SIG-M5 treated with dmso at 0.1 percent for 504 hours (cell line): Measurements from ENCODE around the gene GFRA1.
"Not testable (repeated sequence)": the region's sequence is repeated elsewhere in the genome, so short reads cannot be mapped to it uniquely, and the experiment has no call there.

Source experiments
- DNase-seq: peaks from one replicate; lab custom pipeline; 2025; ENCODE audit not compliant: unreplicated experiment; lab: John Stamatoyannopoulos, UW

Gene GFRA1

DNA sequence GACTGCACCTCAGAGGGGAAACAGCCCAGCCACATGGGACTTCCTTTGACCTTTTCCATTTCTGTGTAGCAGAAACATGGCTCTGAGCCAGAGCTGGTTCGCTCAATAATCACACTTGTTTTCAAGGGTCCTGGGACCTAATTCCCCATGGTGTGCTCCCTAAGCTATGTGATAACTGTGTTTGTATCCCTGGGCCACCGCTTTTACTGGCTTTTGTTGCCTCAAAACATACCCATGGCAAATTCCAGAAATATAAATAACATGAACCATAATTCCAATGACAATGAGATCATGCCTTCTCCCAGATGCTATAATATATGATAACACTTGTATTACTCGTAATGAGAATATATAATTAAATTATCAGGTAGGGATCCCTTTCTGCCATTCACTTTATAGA is 196.4 kb downstream of the GFRA1 start:
- DNase-seq = no peak

DNA sequence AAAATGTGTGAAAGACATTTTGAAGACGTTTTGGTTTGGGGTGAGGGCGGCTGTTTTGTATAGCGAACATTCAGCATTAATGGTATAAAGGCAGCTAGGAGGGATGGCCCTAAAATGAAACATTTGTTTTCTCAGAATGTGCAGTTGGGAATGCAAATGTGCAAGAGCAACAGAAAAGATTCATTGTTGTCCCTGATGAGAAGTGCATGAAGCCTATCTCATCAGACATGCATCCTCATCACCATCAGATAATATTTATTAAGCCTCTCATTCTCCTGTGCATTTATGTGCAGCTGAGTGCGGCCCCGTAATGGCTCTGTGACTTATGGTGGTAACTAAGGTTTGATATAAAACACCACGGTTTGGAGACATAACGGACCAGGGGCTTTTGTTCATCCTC is 199.5 kb downstream of the GFRA1 start:
- DNase-seq = no peak

DNA sequence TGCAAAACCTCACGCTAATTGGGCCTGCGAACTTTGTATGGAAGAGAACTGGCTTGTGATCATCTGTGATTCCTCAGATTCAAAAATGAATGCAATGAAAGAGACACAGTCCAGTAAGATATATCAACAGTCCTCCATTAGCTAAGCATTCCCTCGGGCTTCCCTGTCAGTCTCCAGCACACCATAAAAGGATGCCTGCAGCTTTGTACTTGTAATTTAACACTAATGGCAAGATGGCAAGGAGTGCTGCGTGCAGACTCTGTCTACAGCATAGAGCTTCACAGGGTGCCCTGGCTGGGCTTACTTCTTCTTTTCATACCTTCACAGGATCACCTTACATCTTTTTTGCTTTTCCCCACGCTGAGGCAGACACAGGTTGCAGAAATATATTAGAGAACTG is 200.0 kb downstream of the GFRA1 start:
- no peak for DNase-seq

DNA sequence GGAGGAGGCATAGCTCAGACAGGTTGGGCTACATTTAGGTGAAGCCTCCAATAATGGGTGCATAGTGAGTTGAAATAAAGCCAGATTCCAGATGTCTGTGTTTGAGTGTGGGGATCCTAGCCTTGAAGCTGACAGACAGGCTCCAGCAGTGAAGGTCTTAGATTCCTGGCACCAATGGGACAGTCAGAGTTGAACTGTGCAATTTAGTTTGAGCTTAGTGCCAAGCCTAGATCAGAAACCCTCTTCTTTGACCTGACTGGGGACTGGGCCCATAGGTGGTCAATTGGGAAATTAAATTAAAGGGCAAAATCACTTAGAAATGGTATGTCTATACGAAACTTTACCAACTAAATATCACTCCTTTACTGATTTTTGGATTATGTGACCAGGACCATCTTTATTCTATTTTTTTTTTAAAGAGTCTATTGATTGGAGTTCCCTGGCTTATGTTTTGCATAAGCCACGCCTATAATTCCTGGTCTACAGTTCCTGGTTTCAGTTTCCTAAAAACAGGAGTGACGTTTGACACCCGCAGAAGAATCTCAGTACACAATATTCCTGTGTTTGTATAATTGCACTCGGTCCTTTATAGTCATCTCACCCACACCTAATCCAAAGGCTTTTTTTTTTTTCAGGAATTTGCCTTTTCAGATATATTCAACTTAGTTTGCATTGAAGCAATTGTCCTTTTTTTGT is 201.4 kb downstream of the GFRA1 start:
- no peak for DNase-seq

DNA sequence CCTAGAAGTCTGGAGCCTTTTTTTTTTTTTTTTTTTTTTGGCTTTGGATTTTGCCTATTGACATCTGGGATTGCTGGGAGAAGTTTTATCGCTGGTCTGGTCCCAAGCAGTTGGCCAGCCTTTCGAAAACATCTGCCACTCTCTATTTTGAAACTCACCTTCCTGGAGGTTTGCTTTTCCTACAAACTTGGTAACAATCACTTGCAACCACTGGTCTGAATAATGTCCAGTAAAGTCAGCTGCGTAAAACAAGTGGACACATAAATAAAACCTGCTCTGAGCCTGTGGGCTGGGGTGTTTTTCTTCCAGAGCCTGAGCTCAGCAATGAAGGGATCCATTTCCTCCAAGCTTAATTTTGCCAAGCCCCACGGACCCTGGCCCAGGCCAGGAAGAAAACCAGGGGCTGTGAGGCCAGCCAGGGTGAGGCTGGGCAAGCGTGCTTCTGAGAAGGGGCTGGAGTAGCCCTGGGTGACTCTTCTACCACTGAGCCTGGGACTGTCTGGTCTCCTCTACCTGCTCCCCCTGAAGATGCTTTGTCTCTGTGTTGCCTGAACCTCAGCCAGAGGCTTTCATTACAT is 202.2 kb downstream of the GFRA1 start:
- no peak for DNase-seq

DNA sequence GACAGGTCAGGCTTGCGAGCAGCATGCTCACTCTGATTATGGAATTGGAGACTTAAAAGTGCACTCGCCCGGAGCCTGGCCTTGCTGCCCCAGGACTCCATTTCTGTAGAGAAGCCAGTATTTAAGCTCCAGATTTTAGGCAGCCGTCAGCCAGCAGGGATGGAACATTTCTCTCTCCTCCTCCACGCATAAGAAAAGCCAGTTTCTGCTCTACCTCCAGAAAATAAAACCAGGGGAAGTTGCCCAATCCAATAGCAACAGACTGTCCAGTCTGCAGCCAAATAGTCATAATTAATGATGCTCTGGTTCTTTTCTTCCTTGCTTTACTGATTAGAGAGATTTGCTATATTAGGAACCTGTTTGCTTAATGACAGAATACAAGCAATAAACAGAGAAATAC is 203.2 kb downstream of the GFRA1 start:
- DNase-seq = no peak

DNA sequence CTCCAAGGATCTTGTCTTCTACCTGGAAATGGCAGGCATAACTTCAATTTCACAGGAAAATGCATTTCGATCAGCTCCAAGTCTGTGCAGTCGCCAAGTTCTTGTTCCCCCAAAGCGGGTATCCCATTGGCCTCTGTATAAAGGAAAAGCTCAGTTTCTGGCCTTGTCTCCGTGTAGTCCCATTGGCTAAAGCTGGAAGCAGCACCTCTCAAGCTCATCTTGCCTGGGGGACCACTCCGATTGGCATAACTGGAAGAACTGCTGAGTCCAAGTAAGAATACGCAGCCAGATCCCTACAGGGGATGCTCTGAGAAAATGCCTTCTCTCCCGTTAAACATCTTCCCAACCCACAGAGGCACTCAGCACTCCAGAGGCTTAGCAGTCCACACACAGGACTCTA is 205.2 kb downstream of the GFRA1 start:
- DNase-seq = no peak

DNA sequence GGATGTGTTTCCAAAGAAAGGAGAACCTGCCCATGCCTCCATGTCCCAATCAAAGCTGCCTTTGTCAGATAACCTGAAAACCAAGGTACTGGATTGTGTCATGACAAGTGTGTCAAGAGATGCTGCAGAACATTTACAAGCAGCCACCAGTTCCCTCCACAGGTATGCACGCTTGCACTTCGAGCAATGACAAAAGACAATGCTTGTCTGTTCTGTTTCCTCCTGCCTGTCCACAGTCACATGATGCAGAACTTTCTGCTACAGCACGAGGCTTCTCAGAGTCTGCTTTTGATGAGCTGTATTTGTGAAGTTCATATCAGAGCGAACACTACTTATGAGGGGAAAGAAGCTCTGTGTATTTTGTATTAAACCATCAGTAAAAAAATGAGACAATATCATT is 209.9 kb downstream of the GFRA1 start:
- DNase-seq = no peak

DNA sequence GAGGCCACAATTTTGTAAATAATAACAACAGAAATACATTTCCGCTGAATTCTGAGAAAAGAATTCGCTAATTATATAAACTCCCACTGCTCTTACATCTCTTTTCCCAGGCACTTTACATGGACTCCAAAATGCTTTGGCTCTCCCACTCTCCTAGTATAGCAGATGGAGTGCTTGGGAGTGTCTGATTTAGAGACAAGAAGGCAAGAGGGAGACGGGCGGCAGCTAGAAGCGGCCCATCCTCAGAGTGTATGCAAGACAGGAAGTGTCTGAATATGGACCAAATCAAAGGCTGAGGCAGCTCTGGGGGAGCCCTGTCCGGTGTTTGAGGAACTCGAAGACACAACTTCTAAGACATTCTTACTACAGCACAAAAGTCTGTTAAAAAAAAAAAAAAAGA is 212.1 kb downstream of the GFRA1 start:
- DNase-seq = no peak

DNA sequence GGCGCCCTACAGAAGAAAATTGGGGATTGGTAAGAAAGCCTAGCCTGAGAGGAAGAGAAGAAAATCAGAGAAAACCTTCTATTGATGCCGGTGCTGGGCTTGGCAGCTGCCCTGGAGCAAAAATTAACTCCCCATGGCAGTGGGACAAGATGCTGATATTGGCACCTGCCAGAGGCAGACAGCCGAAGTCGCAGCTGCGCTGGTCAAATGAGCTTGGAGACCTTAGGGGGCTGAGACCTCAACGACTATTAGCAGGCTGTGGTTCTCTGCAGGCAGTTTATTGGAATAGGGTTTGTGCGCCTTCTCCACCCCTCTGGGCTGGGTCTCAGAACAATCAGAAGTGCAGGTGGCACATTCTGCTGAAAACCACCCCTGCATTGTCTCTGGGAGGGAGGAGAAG is 213.7 kb downstream of the GFRA1 start:
- DNase-seq = no peak

DNA sequence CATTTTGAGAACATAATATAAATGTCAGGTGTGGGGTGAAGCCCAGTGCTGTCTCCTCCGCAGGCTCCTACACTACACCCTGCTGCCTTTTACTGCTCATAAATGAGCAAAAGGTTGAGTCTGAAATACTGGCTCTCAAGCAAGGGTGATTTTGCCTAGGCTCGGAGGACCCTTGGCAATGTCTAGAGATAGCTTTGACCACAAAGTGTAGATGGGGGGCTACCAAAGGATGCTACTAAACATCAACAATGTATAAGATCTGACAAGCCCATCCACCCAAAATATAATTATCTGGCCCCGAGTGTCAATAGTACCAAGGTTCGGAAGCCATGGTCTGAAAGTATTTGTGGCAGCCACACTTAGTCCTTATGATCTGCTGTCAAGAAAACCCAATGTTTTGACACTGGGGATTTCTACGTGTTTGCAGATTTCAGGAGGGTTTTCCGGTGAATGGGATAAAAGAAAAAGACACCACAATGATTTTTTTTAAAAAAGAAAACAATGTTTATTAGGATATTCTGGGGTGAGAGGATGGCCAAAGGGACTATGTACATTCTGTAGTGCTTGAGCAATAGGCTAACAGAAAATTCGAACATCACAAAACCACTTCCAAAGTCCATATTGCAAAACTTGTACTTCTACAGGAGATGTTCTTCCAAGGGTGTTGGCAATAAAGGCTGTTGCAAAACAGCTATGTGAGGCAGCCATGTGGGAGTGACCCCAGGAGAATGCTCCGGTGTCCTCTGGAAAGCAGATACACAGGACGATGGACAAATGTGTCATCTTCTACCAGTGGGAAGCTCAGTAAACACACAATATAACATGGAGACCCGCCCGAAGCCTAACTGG is 216.3 kb downstream of the GFRA1 start:
- DNase-seq = no peak

DNA sequence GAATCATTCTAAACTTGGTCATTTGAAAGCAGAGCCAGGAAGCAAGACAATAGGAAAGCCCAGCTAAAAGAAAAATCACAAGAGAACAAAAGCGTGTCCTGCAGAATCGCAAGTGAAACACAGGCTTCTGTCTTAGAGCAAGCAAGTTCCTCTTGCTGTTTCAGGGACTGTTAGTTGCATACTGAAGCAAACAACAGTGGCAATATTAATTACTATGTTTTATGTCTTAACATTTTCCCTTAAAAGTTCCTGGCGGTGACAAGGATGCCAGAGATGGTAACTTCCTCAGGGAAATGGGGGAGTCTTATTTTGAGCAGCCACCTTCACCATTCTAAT is 217.1 kb downstream of the GFRA1 start:
- DNase-seq = no peak

DNA sequence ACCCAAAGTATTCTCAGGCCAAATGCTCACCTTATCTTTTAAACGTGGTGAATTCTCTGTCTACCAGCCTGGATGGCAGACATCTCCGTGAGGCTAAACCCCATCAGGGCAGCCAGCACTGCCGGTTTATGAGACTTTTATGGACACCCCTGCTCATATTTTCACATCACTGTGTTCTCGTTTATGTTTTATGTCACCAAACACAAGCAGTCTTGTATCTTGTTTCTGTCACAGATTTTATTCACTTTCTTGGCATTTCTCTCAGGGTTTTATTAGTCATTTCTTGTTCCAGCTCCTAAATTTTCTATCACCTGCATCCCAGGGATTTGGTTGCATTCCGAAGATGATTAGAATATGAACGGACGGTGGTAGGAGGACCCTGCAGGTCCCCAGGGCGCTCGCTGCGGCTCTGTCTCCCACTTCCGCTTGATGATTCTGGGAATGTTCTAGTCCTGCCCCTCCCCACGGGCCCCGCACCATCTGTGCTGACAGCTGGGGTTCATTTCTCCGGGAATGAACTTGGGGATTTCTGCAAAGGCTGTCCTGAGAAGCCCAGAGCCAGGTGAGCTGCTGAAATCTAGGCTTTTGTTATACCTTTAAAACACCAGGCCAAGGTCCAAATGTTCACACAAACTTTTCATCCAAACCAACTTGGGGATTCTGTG is 217.6 kb downstream of the GFRA1 start:
- DNase-seq = no peak

DNA sequence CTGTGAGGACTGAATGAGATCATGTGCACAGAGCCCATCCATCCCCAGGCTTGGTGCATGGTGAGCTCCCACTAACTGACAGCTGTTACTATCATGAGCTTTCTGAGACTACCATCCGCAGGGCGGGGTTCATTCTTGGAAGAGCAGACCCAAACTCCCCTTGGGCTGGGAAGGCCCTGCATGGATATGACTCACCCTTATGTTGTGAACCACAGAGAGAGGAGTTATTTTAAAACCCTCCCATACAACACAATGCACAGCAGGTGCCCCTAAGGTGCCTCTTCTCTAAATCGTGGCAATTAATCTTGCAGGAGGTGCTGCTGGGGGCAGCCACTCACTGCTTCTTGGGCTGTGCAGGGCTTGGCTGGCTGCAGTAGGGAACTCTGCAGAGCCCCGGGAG is 219.1 kb downstream of the GFRA1 start:
- DNase-seq = no peak

DNA sequence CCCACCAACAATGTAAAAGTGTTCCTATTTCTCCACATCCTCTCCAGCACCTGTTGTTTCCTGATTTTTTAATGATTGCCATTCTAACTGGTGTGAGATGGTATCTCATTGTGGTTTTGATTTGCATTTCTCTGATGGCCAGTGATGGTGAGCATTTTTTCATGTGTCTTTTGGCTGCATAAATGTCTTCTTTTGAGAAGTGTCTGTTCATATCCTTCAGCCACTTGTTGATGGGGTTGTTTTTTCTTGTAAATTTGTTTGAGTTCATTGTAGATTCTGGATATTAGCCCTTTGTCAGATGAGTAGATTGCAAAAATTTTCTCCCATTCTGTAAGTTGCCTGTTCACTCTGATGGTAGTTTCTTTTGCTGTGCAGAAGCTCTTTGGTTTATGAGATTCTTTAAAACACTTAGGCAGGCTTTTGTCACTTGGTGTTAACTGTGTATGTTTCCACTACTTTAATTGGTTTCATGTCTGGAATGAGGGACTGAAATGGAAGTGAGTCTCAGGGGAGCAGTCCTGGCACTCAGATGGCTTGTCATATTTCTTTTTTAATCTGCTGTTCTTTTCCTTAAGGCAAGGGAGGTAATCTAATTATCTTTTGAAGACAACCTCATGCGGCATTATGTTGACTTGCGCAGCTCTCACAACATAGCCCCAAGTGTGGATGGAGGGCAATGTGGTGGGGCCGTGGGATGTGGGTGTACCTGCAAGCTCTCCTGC is 219.8 kb downstream of the GFRA1 start:
- not testable (repeated sequence) for DNase-seq

DNA sequence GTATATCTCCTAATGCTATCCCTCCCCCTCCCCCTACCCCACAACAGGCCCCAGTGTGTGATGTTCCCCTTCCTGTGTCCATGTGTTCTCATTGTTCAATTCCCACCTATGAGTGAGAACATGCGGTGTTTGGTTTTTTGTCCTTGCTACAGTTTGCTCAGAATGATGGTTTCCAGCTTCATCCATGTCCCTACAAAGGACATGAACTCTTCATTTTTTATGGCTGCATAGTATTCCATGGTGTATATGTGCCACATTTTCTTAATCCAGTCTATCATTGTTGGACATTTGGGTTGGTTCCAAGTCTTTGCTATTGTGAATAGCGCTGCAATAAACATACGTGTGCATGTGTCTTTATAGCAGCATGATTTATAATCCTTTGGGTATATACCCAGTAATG is 220.5 kb downstream of the GFRA1 start:
- DNase-seq = not testable (repeated sequence)

DNA sequence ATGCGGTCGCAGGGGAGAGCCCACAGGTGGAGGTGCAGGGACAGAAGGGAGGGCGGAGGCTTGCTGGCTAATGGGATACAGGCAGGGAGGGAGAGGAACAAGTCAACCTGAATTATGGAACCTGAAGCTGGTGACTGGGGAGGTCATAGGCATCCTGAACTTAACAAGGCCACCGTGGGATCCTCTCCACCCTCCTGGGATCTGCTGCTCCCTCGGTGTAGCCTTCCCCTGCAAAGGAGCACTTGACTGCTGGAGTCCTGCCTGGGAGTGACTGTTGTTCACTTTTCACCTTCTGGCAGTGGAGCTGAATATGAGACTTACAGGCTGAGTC is 223.1 kb downstream of the GFRA1 start:
- DNase-seq = no peak

DNA sequence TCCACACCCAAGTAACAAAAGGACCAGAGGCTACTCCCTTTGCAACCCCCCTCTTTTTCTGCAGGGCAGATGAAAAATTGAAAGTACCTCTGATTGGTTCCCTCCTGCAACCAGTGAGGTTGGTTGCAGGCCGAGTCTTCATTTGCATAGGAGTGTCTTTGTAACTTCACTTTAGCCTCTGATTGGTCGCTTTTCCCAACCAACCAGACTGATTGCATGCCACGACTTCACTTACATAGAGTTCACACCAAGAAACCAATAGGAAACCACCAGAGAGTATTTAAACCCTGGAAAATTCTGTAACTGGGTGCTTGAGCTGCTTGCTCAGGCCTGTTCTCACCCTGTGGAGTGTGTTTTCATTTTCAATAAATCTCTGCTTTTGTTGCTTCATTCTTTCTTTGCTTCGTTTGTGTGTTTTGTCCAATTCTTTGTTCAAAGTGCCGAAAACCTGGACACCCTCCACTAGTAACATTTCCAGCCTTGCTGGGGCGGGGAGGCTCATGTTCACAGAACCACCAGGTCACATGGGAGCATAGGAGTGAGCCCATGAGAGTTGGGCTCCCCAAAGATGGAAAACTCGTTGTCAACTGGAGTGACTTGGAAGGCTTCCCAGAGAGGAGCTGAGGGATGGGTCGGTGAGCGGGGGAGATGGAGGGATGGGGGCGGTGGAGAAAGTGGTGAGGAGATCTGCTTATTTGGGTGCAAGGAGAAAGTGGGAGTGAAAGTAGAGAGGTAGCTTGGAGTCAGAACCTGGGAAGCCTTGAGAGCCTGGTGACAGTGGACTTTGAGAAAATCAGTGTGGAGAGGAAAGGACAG is 223.6 kb downstream of the GFRA1 start:
- no peak for DNase-seq

DNA sequence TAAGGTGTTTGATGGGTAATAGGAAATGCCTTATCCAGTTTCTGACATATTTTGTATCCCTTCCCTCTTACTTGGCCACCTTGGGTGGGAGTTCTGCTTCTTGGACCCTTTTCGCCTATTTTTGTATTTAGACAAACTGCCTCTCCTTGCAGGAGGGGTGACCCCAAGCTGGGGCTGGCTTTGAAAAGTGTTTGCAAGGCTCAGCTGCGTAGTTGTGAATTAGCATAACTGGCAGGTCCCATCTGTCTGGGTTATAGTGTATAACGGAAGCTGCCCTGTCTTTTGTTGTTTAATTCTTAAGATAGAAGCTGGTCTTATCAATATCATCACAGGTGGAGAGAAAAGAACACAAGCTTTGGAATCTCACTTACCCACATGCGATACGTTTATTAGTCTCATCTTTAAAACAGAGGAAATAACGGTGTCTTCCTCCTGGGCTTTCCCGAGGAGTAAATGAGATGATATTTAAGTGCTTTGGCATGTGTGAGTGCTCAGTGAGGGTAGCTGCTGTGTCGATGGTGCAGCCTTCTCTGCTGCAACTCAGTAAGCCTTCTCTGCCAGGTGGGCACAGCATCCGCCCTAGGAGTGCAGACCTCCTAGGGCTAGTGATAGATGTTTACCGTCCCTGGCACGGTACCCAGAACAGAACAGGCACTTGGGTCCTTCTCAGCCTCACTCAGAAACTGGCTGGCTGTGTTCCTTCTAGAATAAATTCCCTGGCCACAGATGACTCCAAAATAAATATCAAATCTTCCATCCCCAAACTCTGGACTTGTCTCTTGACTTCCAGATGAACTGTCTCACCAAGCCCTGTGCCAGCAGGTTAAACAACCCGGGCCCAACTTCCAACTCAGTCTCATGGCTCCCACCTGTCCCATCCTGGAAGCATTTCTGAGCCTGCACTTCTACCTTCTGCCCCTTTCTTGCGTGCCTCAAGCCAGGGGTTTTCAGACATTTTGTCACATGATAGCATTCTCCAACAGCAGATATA is 227.3 kb downstream of the GFRA1 start:
- DNase-seq = no peak
